ENCODE measurements around the gene FOXP3. TPM values are rescaled to one million over a fixed set of nuclear protein-coding genes. Genes with fewer than 3 reads are reported as not detected.
A peak's percentile ranks its signal among the peaks of the same experiment; 100 is the strongest.

The FOXP3 gene
- total and polyA plus RNA-seq, 2 donors from 2014 or later: 0.45 to 2.0 TPM

- H3K9me3 ChIP-seq (ENCODE audit: control insufficient read depth in 2 of 3, insufficient read depth in 1 of 3, low read length in 3 of 3): no peaks in the 10 kb centered on the region
- no peaks in the 10 kb centered on the region for H3K27me3 ChIP-seq (ENCODE audit: control insufficient read depth, insufficient read depth, low read length)
- no peak overlapping the region for H3K4me3 ChIP-seq (ENCODE audit: low read length in 3 of 3)
- FAIRE-seq (no peak), DNase-seq (no peak)
- peaks cover 0 to 16% (median 10%) of the 10 kb centered on the region in 3 donors for H3K4me1 ChIP-seq (ENCODE audit: control insufficient read depth in 2 of 3, insufficient read depth in 2 of 3, low read depth in 1 of 3, low read length in 3 of 3)
- no peak for TF ChIP-seq CTCF (IDR thresholded peaks at IDR 0.05; ENCODE audit: borderline replicate concordance, extremely low read depth, insufficient read depth)
- no peaks in the 10 kb centered on the region for H3K36me3 ChIP-seq (ENCODE audit: control insufficient read depth in 2 of 3, insufficient read depth in 3 of 3, low read length in 3 of 3)
- H3K27ac ChIP-seq (ENCODE audit: low read depth in 2 of 2, low read length in 2 of 2): no peak overlapping the region
- intact Hi-C loops (cut with DNase I): no loop called here
- no peak overlapping the region for H3K9ac ChIP-seq (ENCODE audit: low read length in 3 of 3)
Measured at GRCh38 chrX:49273181-49273727, 8.7 kb upstream of the FOXP3 start.

- H3K27me3 ChIP-seq (ENCODE audit: control insufficient read depth, insufficient read depth, low read length): no peaks in the 10 kb centered on the region
- H3K4me1 ChIP-seq (ENCODE audit: control insufficient read depth in 2 of 3, insufficient read depth in 2 of 3, low read depth in 1 of 3, low read length in 3 of 3): peaks cover 0 to 16% (median 10%) of the 10 kb centered on the region in 3 donors
- no peak overlapping the region for H3K9ac ChIP-seq (ENCODE audit: low read length in 3 of 3)
- intact Hi-C loops (cut with DNase I): no loop called here
- H3K27ac ChIP-seq (ENCODE audit: low read depth in 2 of 2, low read length in 2 of 2): no peak overlapping the region
- TF ChIP-seq CTCF (IDR thresholded peaks at IDR 0.05; ENCODE audit: borderline replicate concordance, extremely low read depth, insufficient read depth): no peak
- no peaks in the 10 kb centered on the region for H3K36me3 ChIP-seq (ENCODE audit: control insufficient read depth in 2 of 3, insufficient read depth in 3 of 3, low read length in 3 of 3)
- DNase-seq (no peak), FAIRE-seq (no peak)
- H3K4me3 ChIP-seq (ENCODE audit: low read length in 3 of 3): peak overlapping the region in 1 of 3 donors; percentile 24
- H3K9me3 ChIP-seq (ENCODE audit: control insufficient read depth in 2 of 3, insufficient read depth in 1 of 3, low read length in 3 of 3): no peaks in the 10 kb centered on the region
Measured at GRCh38 chrX:49272421-49272820, 7.9 kb upstream of the FOXP3 start.

DNA sequence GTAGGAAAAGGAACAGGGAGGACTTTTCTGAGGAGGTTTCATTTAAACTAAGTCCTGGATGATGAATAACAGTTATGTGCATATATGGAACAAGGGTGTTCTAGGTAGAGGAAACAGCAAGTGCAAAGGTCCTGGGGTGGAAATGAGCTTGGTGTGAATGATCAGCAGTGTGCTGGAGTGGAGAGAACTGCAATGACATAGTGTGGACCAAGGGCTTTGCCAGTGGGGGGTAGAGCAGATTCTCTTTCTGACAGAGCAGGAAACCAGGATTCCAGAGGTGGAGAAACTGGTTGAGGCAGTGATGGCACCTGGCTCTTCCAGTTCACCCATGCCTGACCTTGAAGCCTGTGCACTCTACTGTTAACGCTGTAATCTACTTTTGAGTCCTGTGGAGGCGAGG is 6.8 kb upstream of the FOXP3 start:
- Histone ChIP-seq H3K4me3 (ENCODE audit: low read length in 3 of 3) (peak overlapping the region in 1 of 3 donors; percentile 53), H3K9ac (ENCODE audit: low read length in 3 of 3) (peak overlapping the region in 1 of 3 donors; percentile 12), H3K27ac (ENCODE audit: low read depth in 2 of 2, low read length in 2 of 2) (no peak overlapping the region), H3K27me3 (ENCODE audit: control insufficient read depth, insufficient read depth, low read length) (no peaks in the 10 kb centered on the region), H3K4me1 (ENCODE audit: control insufficient read depth in 2 of 3, insufficient read depth in 2 of 3, low read depth in 1 of 3, low read length in 3 of 3) (peaks cover 0 to 16% (median 10%) of the 10 kb centered on the region in 3 donors), H3K9me3 (ENCODE audit: control insufficient read depth in 2 of 3, insufficient read depth in 1 of 3, low read length in 3 of 3) (no peaks in the 10 kb centered on the region), H3K36me3 (ENCODE audit: control insufficient read depth in 2 of 3, insufficient read depth in 3 of 3, low read length in 3 of 3) (no peaks in the 10 kb centered on the region)
- FAIRE-seq (no peak), DNase-seq (peak in 1 of 5 donors; percentile 9)
- no peak for TF ChIP-seq CTCF (IDR thresholded peaks at IDR 0.05; ENCODE audit: borderline replicate concordance, extremely low read depth, insufficient read depth)
- intact Hi-C loops (cut with DNase I): no loop called here
